ENCODE results near the gene PPP1R37.
"Not testable (repeated sequence)": the region's sequence is repeated elsewhere in the genome, so short reads cannot be mapped to it uniquely, and the experiment has no call there.

Gene PPP1R37

GRCh38 chr19:45104658-45105349, 11.8 kb downstream of the PPP1R37 start:
- Mint-ChIP-seq H3K27ac (peak overlapping the region; percentile 14), H3K4me3 (no peak overlapping the region), H3K4me1 (ENCODE audit: low read depth) (peaks cover 53% of the 10 kb centered on the region)

GRCh38 chr19:45106363-45106762, 13.4 kb downstream of the PPP1R37 start:
- H3K4me1 Mint-ChIP-seq (ENCODE audit: low read depth): peaks cover 56% of the 10 kb centered on the region
- H3K36me3 Mint-ChIP-seq (ENCODE audit: low read depth); H3K4me3 Mint-ChIP-seq; intact Hi-C loops (cut with micrococcal nuclease); H3K9me3 Mint-ChIP-seq; H3K27me3 Mint-ChIP-seq; H3K27ac Mint-ChIP-seq: not testable (repeated sequence)

More at GRCh38 chr19:45104658-45105349, 11.8 kb downstream of the PPP1R37 start:
- Mint-ChIP-seq H3K9me3 (no peaks in the 10 kb centered on the region), H3K27me3 (no peaks in the 10 kb centered on the region), H3K36me3 (ENCODE audit: low read depth) (peaks cover 11% of the 10 kb centered on the region)
- intact Hi-C loops (cut with micrococcal nuclease): no loop called here

- Mint-ChIP-seq H3K9me3 (no peaks in the 10 kb centered on the region), H3K4me1 (ENCODE audit: low read depth) (peaks cover 50% of the 10 kb centered on the region), H3K27ac (no peak overlapping the region), H3K36me3 (ENCODE audit: low read depth) (no peaks in the 10 kb centered on the region), H3K27me3 (no peaks in the 10 kb centered on the region), H3K4me3 (no peak overlapping the region)
- intact Hi-C loops (cut with micrococcal nuclease): no loop called here
These were observed 14.7 kb downstream of the PPP1R37 start for GRCh38 chr19:45107621-45108150.

GRCh38 chr19:45110851-45111266, 17.9 kb downstream of the PPP1R37 start:
- Mint-ChIP-seq H3K27me3 (no peaks in the 10 kb centered on the region), H3K9me3 (no peaks in the 10 kb centered on the region), H3K27ac (no peak overlapping the region), H3K36me3 (ENCODE audit: low read depth) (no peaks in the 10 kb centered on the region), H3K4me3 (no peak overlapping the region), H3K4me1 (ENCODE audit: low read depth) (peaks cover 41% of the 10 kb centered on the region)
- intact Hi-C loops (cut with micrococcal nuclease): no loop called here

GRCh38 chr19:45112111-45112827, 19.3 kb downstream of the PPP1R37 start:
- no peaks in the 10 kb centered on the region for H3K27me3 Mint-ChIP-seq
- no peaks in the 10 kb centered on the region for H3K9me3 Mint-ChIP-seq
- intact Hi-C loops (cut with micrococcal nuclease): no loop called here
- no peak overlapping the region for H3K4me3 Mint-ChIP-seq
- no peaks in the 10 kb centered on the region for H3K36me3 Mint-ChIP-seq (ENCODE audit: low read depth)
- no peak overlapping the region for H3K27ac Mint-ChIP-seq
- peaks cover 55% of the 10 kb centered on the region for H3K4me1 Mint-ChIP-seq (ENCODE audit: low read depth)

GRCh38 chr19:45113628-45114027, 20.6 kb downstream of the PPP1R37 start:
- no peaks in the 10 kb centered on the region for H3K36me3 Mint-ChIP-seq (ENCODE audit: low read depth)
- H3K27ac Mint-ChIP-seq: no peak overlapping the region
- no peaks in the 10 kb centered on the region for H3K9me3 Mint-ChIP-seq
- H3K4me3 Mint-ChIP-seq: no peak overlapping the region
- H3K27me3 Mint-ChIP-seq: peaks cover 5% of the 10 kb centered on the region
- intact Hi-C loops (cut with micrococcal nuclease): no loop called here
- H3K4me1 Mint-ChIP-seq (ENCODE audit: low read depth): peaks cover 69% of the 10 kb centered on the region

- Mint-ChIP-seq H3K27ac (no peak overlapping the region), H3K27me3 (peaks cover 8% of the 10 kb centered on the region), H3K4me3 (no peak overlapping the region), H3K36me3 (ENCODE audit: low read depth) (peaks cover 3% of the 10 kb centered on the region), H3K4me1 (ENCODE audit: low read depth) (peaks cover 74% of the 10 kb centered on the region), H3K9me3 (no peaks in the 10 kb centered on the region)
- intact Hi-C loops (cut with micrococcal nuclease): no loop called here
These were observed 21.1 kb downstream of the PPP1R37 start for GRCh38 chr19:45114116-45114515.

GRCh38 chr19:45115809-45116615, 23.0 kb downstream of the PPP1R37 start:
- H3K27me3 Mint-ChIP-seq: peaks cover 8% of the 10 kb centered on the region
- H3K4me3 Mint-ChIP-seq: no peak overlapping the region
- H3K27ac Mint-ChIP-seq: peak overlapping the region; percentile 60
- intact Hi-C loops (cut with micrococcal nuclease): no loop called here
- peaks cover 71% of the 10 kb centered on the region for H3K4me1 Mint-ChIP-seq (ENCODE audit: low read depth)
- H3K9me3 Mint-ChIP-seq: no peaks in the 10 kb centered on the region
- H3K36me3 Mint-ChIP-seq (ENCODE audit: low read depth): peaks cover 8% of the 10 kb centered on the region

- Mint-ChIP-seq H3K4me3 (peak overlapping the region; percentile 18), H3K36me3 (ENCODE audit: low read depth) (peaks cover 8% of the 10 kb centered on the region)
- intact Hi-C loops (cut with micrococcal nuclease): no loop called here
These were observed 24.2 kb downstream of the PPP1R37 start for GRCh38 chr19:45117167-45117594.

GRCh38 chr19:45117671-45118070, 24.7 kb downstream of the PPP1R37 start:
- Mint-ChIP-seq H3K27me3 (peaks cover 8% of the 10 kb centered on the region), H3K27ac (peak overlapping the region; percentile 6), H3K36me3 (ENCODE audit: low read depth) (peaks cover 8% of the 10 kb centered on the region), H3K4me1 (ENCODE audit: low read depth) (peaks cover 72% of the 10 kb centered on the region), H3K9me3 (no peaks in the 10 kb centered on the region), H3K4me3 (no peak overlapping the region)
- intact Hi-C loops (cut with micrococcal nuclease): no loop called here

More at GRCh38 chr19:45117167-45117594, 24.2 kb downstream of the PPP1R37 start:
- Mint-ChIP-seq H3K27ac (no peak overlapping the region), H3K4me1 (ENCODE audit: low read depth) (peaks cover 72% of the 10 kb centered on the region), H3K9me3 (no peaks in the 10 kb centered on the region), H3K27me3 (peaks cover 8% of the 10 kb centered on the region)

GRCh38 chr19:45118106-45118505, 25.1 kb downstream of the PPP1R37 start:
- peaks cover 9% of the 10 kb centered on the region for H3K36me3 Mint-ChIP-seq (ENCODE audit: low read depth)
- peaks cover 72% of the 10 kb centered on the region for H3K4me1 Mint-ChIP-seq (ENCODE audit: low read depth)
- peaks cover 8% of the 10 kb centered on the region for H3K27me3 Mint-ChIP-seq
- intact Hi-C loops (cut with micrococcal nuclease): no loop called here
- peak overlapping the region; percentile 6 for H3K27ac Mint-ChIP-seq
- no peak overlapping the region for H3K4me3 Mint-ChIP-seq
- H3K9me3 Mint-ChIP-seq: no peaks in the 10 kb centered on the region

GRCh38 chr19:45118591-45119355, 25.8 kb downstream of the PPP1R37 start:
- H3K4me3 Mint-ChIP-seq; H3K27me3 Mint-ChIP-seq; H3K27ac Mint-ChIP-seq; H3K9me3 Mint-ChIP-seq; intact Hi-C loops (cut with micrococcal nuclease): not testable (repeated sequence)
- Mint-ChIP-seq H3K4me1 (ENCODE audit: low read depth) (peaks cover 69% of the 10 kb centered on the region), H3K36me3 (ENCODE audit: low read depth) (peaks cover 15% of the 10 kb centered on the region)

- H3K9me3 Mint-ChIP-seq: no peaks in the 10 kb centered on the region
- H3K27ac Mint-ChIP-seq: no peak overlapping the region
- H3K4me1 Mint-ChIP-seq (ENCODE audit: low read depth): peaks cover 68% of the 10 kb centered on the region
- H3K36me3 Mint-ChIP-seq (ENCODE audit: low read depth): peaks cover 20% of the 10 kb centered on the region
- intact Hi-C loops (cut with micrococcal nuclease): no loop called here
- no peak overlapping the region for H3K4me3 Mint-ChIP-seq
- peaks cover 8% of the 10 kb centered on the region for H3K27me3 Mint-ChIP-seq
These were observed 26.6 kb downstream of the PPP1R37 start for GRCh38 chr19:45119582-45119981.
